HG02571 (cell line): Measurements from ENCODE around the gene AFMID.
"Not testable (repeated sequence)": the region's sequence is repeated elsewhere in the genome, so short reads cannot be mapped to it uniquely, and the experiment has no call there.

Experiments
- ATAC-seq: cut with Tn5 transposase; IDR thresholded peaks from one replicate; pipeline ENCODE4 v1.9.1; 2021; ENCODE audit warnings: mild to moderate bottlenecking, moderate library complexity; ENCODE audit not compliant: unreplicated experiment

AFMID gene, protein sequence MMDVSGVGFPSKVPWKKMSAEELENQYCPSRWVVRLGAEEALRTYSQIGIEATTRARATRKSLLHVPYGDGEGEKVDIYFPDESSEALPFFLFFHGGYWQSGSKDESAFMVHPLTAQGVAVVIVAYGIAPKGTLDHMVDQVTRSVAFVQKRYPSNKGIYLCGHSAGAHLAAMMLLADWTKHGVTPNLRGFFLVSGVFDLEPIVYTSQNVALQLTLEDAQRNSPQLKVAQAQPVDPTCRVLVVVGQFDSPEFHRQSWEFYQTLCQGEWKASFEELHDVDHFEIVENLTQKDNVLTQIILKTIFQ

DNA sequence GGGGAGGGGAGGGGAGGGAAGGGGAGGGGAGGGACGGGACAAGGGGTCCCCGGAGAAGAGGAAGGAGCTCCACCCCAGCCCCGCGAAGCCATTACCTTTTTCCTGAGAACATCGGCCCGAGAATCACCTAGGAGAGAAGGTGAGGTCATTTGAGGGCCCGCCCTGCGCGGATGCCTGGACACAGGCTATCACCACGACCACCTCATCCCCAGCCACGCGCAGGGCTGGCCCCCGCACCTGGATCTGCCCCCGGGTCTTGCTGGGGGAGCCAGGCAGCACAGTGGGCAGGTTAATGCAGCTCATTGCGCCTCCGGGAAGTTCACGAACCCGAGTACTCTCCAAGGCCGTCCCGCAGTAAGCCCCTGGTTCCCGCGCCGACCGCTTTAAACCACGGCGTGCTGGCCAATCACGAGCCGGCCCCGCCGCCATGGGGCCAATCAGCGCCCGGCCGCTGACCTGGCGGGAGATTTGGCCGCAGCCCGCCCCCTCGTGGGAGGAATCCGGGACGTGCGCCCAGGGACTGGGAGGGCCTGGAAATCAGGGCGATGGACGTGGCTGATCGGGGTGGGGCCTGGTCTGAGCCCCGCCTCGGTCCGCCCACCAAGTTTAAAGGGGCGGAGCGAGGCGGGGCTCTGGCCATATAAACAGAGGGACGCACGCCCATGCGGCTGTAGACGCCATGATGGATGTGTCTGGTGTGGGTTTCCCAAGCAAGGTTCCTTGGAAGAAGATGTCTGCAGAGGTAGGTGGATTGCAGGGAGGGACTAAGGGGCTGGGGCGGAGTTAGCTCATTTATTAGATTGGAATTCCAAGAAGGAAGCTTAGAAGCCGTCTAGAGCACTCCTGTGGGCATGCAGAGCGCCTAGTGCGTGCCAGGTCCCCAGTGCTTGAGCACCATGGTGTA lies at the start of gene AFMID, which contains the start of gene TK1:
Gene AFMID (plus strand): TSS at position 671 of the 904 bp plus-strand sequence. CDS start 9 bp downstream, at position 680.
Gene TK1 (minus strand): TSS at position 361 of the 904 bp plus-strand sequence. CDS start 58 bp downstream, at position 303.
- peak; percentile 91 for ATAC-seq

DNA sequence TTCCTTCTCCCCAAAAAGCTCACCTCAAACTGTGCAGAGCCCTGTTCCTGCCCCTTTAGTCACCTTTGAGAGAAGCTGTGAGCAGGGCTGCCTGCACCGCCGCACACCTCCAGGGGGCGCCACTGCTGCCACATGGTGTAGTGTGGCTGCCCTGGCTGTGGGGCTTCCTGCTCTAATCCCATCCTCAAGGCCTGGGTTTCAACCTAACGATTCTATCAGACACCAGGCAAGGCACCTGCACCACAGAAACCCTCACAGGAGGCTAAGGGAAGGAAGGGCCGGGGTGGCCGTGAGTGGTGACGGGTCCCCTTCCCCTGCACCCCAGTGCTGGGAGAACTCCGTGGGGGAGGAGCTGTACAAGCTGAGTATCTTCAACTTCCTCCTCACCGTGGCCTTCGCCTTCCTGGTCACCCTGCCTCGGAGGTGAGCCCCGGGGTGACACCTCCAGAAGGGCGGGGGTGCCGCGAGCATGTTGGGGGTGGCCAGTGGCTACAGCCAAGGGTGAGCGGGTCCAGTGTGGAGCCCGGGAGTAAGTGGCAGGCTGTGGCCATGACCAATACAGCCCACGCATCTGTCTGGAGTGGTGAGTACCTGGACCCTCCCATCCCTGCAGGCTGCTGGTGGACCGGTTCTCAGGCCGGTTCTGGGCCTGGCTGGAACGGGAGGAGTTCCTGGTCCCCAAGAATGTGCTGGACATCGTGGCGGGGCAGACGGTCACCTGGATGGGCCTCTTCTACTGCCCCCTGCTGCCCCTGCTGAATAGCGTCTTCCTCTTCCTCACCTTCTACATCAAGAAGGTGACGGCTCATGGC lies 49.6 kb upstream of the AFMID start:
- no peak for ATAC-seq

DNA sequence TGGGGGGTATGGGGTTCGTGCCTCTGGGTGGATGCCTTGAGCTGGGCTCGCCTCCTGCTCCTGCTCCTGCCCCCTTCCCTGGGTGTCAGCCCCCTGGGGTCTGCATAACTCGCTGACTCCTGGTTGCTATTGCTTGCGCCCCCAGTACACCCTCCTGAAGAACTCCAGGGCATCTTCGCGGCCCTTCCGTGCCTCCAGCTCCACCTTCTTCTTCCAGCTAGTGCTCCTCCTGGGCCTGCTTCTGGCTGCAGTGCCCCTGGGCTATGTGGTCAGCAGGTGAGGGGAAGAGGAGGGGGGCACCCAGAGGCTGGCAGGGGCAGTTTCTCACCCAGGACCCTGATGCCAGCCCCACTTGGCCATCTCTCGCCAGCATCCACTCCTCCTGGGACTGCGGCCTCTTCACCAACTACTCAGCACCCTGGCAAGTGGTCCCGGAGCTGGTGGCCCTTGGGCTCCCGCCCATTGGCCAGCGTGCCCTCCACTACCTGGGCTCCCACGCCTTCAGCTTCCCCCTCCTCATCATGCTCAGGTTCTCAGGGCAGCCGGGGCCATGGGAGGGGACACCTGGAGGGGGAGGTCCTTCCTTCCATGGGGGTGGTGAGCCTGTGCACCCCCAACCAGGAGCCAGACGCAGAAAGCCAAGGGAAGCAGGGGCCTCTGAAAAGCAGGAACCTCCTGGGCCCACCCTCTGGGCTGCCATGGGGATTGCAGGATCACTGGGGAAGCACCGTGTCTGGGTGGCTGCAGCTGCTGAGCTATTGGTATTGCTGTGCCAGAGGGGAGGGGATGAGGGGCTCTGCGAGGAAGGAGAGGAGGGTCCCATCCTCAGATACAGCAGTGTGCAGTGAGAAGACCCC lies 48.7 kb upstream of the AFMID start:
- ATAC-seq = no peak

DNA sequence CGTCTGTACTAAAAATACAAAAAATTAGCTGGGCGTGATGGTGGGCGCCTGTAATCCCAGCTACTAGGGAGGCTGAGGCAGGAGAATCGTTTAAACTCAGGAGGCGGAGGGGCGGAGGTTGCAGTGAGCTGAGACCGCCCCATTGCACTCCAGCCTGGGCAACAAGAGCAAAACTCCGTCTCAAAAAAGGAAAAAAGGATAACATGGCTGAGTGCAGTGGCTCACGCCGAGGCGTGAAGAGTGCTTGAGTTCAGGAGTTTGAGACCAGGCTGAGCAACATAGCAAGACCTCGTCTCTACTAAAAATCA lies 47.3 kb upstream of the AFMID start:
- ATAC-seq = not testable (repeated sequence)

DNA sequence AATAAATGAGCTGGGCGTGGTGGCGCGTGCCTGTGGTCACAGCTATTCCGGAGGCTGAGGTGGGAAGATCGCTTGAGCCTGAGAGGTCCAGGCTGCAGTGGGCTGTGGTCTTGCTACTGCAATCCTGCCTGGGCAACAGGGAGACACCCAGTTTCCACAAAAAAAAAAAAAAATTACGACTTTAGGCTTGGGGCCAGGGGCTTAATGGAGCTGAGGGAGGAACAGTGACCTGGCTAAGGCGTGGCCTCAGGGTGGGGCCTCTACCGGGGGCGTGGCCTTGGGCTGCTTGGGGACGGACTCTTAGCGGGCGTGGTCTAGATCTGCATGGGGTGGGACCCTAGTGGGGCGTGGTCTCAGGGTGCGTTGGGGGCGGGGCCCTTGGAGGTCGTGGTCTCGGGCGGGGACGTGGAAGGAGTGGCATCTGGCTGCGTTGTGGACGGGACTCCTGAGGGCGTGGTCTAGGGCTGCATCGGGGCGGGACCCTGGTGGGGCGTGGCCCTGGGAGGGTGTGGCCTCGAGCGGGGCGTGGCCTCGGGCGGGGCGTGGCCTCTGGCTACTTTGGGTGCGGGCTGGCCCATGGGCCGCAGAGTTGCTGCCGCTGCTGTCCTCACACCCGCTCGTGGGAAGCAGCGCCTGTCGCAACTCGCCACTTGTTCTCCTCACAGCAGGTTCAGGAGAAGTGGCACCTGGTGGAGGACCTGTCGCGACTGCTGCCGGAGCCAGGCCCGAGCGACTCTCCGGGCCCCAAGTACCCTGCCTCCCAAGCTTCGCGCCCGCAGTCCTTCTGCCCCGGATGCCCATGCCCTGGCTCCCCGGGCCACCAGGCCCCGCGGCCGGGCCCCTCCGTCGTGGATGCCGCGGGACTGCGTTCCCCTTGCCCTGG lies 46.8 kb upstream of the AFMID start:
- peak; percentile 65 for ATAC-seq

GRCh38 chr17:78141437-78142118 lies 45.6 kb upstream of the AFMID start:
- ATAC-seq = no peak

DNA sequence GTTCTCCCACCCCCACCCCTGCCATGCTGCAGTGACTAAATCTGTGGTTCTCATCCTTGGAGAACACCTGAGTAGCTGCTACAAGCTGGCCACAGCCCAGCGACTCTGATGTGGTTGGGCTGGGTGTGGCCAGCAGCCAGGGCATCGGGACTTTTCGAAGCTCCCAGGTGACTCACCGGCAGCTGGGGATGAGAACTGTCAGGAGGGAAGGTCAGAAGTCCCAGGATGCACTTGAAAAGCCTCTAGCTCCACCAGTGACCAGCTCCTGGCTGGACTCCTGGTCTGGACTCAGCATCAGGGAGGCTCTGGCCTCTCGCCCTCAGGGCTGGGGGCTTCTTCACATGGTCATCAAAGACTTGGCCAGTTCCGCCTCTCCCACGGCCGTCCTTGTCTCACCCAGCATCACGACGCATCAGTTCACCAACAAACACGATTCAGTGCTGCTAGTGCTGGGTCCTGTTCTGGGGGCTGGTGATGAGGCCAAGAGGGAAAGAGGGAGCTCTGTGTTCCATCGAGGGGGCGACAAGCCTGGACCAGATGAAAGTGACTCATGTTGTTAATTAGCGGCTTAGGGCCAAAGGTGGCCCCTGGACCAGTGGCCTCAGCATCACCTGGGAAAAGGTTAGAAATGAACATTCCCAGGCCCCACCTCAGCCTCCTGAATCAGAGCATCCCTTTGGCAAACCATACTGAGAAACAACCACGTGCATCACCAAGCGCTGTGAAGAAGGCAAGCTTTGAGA lies 44.9 kb upstream of the AFMID start:
- ATAC-seq = no peak

DNA sequence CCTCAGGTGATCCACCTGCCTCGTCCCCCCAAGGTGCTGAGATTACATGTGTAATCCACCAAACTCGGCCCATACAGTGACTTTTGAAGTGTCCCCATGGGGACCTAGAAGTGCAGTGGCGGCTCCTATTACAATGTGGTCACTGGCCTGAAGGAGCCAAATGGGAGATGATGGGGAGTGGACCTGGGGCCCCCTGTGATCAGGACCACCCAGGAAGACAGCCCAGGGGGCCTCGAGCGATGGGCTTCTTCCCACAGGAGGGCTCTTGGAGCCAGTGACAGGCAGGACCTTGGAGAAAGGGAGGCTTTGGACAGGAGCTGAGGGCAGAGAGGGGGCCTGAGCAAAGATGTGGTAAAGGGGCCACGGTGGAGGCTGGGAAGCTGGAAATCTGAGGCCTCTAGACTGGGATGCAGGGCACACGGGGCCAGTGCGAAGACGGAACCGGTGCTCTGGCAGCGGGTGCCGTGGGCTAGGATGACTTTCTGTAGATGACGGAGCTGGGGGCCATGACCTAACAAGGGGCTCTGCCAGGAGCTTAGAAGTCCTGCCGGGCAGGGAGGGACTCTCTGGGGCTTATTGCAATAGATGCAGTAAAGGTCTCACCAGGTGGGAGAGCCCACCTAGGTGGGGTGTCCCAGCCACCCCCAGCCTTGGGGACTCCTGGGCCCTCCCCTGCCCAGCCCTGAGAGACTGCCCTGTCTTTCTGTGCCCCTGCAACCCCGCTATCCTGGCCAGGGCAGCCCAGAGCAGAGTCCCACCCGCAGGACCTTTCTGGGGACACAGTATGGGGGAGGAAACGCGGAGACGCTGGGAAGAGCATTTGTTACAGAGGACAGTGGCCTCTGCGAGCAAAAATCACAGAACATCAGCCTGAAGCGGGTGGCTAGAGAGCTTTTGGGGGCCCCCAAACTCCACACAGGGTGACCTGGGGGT lies 43.7 kb upstream of the AFMID start:
- no peak for ATAC-seq

DNA sequence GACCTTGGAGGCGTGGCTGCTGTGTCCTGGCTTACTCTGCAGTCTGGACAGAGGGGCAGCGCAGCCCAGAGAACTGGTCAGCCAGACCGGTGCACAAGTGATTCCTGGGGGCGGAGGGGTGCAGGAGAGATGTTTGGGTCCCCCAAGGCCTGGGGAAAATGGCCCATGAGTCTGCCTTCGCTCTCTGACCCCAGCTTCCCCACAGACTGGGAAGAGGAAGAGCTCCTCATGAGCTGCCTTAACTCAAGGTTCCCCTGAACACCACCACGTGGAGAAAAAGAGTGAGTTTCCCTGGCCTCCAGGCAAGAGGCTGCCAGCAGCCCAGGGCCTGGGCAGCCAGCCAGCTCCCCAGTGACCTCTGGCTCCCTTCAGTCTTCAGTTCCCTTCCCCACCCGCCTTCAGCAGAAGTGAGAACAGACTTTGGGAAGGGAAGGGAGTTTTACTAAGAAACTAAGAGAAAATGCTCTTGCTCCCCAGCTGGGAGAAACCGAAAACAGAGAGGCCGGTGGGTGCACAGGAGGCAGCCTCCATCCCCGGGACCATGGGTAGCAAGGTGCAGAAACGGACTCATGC lies 42.9 kb upstream of the AFMID start:
- ATAC-seq = no peak

- ATAC-seq = no peak
These were observed 42.2 kb upstream of the AFMID start for GRCh38 chr17:78144736-78145641.

DNA sequence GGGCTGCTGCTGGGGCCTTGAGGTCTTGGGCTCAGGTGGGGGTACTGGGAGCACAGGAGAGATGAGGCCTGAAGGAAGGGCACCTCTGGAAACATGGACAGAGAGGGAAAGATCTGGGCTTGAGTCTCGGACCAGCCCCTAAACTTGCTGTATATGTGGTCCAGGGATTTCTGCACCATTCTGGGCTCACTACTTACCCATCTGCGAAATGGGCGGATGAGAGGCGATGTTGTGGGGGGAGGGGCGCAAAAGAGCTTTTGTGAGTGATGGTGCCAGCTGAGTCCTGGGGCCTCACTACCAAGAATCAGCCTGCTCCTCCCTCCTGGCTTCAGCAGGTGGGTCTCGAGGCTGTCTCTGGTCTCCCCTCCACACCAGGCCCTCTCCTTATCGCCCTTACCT lies 40.7 kb upstream of the AFMID start:
- ATAC-seq = no peak

DNA sequence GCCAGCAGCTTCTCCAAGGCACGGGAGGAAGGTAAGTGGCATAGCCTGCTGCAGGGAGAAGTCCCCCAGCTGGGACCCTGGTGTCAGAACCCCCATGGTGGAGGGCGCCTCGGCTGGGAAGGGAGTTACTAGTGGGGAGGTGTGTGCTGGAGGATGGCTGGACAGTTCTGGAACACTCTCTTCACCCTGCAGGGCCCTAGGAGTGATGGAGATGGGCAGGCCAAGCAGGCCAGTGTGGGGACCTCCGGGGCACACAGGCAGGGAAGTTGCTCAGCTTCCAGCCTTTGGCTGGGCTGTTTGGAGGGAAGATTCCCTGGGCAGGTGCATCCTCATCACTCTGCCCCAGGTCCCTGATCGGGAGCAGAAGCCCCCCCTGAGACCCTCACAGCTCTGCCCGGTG lies 40.3 kb upstream of the AFMID start:
- ATAC-seq = no peak

DNA sequence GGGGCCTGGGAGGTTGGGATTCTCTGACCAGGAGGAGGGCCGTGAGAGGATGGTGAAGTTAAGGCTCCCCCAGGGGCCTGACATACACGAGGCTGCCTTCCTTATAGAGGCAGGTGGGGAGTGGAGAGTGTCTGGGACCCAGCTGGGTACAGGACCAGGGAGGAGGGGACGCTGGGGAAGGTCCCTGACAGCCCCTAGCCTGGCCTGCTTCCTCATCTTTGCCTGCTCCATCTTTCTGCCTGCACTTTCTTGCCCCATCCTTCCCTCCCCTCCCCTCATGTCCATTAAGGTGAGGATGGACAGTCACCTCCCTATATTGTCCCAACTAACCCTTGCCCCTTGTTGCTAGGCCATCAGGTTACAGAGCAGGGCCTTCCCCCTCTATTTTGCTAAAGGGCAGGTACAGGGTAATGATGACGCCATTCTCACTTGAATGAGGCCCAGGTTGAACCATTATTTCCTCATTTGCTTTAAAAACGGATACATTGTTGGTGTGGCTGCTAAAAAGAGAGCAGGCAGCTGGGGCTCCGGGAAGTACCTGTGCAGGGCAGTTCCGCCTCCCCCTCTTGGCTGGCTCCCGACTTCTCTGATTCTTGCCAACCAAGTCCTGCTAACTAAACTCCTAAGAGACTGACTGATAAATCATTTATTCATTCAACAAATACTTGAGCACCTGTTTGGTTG lies 39.7 kb upstream of the AFMID start:
- no peak for ATAC-seq

DNA sequence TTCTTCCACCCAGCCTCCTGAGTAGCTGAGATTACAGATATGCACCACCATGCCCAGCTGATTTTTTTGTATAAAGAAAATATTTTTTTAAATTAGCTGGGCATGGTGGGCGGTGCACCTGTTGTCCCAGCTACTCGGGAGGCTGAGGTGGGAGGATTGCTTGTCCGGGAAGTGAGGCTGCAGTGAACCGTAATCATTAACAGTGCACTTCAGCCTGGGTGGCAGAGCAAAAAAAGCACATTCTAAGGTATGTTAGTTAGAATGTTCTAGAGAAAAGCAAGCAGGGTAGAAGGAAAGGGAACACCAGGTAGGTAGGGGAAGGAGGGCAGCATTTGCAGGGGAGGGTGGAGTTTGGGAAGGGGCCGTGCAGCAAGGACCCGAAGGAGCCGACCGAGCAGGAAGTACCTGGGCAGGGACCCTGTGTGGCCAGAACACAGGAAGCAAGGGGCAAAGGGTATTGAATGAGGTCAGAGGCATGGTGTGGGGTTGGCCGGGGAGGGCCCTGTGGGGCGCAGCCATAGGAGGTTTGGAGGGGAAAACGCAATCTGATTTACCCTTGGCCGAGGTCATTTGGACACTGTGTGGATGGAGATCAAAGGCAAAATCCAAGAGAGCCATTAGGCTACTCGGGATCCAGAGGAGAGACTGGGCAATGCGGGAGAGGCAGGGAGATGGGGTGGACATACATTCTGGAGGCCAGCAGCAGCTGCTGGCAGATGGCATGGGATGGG lies 38.7 kb upstream of the AFMID start:
- ATAC-seq = no peak
